HG02973 (cell line): Measurements from ENCODE around the gene LDB2.

Experiments
- ATAC-seq: cut with Tn5 transposase; IDR thresholded peaks from one replicate; pipeline ENCODE4 v1.9.1; 2021; ENCODE audit warnings: moderate library complexity; ENCODE audit not compliant: unreplicated experiment

Gene LDB2

GRCh38 chr4:16760617-16761363, 137.7 kb downstream of the LDB2 start:
- no peak for ATAC-seq

DNA sequence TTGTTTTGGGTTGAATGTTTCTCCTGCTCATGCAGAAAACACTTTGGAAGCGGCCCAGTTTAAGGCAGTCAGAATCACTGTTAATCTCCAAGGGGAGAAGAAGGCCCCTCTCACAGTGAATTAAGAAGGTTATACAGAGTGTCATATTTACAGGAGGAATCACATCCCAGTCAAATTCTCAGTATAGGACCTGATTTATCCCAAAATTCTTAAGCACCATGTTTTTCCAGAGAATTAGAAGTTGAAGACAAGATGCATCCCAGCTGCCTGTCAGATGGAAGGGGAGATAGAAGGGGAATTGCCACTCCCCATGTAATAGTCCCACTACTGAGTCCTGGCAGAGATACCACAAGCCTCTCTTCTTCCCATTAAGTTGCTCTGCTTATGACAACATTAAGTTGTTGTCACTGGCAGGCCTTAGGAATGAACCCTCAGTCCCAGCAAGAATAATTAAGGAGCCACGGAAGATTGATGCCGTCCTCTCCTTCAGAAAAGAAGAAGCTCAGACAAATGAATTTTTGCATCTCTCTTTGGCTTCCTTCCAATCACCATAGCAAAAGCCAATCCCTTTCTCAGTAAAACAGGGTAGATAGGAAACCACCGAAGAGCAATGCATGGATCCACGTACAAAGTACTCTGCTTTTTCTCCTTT, 138.4 kb downstream of the LDB2 start:
- ATAC-seq = no peak

- ATAC-seq = no peak
Observed at GRCh38 chr4:16758816-16759215, 139.6 kb downstream of the LDB2 start.

- ATAC-seq = no peak
Observed at GRCh38 chr4:16758255-16758654, 140.2 kb downstream of the LDB2 start.

DNA sequence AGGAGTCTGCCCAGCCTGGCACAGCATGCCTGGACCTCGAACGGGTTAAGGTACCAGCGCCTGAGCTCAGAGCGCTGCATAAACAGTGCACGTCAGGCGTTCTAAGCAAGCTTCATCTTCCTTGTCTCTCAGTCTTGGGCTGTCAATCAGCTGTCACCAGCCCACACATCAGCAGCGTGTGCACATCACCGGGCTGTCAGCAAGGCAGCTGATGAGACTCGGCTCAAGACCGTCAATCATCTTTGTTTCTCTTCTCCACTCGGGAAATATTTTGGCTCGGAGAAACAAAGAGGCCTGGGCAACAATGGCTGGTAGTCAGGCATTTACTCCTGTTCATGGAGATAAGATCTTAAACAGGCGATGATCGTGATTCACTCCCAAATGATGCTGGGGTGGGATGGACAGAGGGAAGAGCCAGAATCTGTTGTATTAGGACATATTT, 141.3 kb downstream of the LDB2 start:
- ATAC-seq = no peak

- ATAC-seq = no peak
Observed at GRCh38 chr4:16754104-16754503, 144.3 kb downstream of the LDB2 start.

GRCh38 chr4:16752150-16752549, 146.3 kb downstream of the LDB2 start:
- no peak for ATAC-seq

- no peak for ATAC-seq
Observed at GRCh38 chr4:16750882-16751642, 147.4 kb downstream of the LDB2 start.

DNA sequence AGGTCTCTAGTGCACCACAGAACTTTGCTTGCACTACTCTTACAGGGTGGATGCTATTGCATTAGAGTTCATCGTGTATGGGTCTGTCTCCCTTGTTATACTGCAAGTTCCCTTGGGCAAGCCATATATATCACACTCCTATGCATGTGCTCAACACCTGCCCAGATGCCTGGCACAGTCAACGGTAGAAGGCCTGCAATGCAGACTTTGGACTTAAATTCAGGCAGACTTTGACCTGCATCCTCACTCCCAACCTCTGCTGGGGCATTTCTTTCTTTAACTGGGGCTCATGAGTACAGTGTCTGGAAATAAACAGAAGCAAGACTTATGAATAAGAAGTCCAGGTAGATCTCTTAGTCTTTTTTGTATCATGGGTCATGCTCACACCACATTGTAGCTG, 148.2 kb downstream of the LDB2 start:
- ATAC-seq = no peak

DNA sequence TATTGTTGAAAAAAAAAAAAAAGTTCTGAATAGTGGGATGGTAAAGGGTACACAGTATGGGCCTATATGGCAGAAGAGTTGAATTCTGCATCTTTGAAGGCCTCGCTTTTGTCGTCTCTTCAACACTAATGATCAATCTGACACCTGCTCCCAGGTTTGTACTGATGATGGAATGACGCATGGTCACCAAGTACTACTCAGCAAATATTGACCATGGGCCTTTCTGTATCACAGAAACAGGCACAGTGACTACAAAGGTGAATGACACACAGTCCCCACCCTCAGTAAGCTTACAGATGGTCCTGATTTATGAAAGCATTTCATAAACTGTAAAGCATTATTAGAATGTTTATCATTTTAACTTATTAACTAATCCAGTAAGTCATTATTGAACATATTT, 152.6 kb downstream of the LDB2 start:
- ATAC-seq = no peak

GRCh38 chr4:16745009-16745635, 153.3 kb downstream of the LDB2 start:
- no peak for ATAC-seq

GRCh38 chr4:16741287-16741686, 157.2 kb downstream of the LDB2 start:
- no peak for ATAC-seq

DNA sequence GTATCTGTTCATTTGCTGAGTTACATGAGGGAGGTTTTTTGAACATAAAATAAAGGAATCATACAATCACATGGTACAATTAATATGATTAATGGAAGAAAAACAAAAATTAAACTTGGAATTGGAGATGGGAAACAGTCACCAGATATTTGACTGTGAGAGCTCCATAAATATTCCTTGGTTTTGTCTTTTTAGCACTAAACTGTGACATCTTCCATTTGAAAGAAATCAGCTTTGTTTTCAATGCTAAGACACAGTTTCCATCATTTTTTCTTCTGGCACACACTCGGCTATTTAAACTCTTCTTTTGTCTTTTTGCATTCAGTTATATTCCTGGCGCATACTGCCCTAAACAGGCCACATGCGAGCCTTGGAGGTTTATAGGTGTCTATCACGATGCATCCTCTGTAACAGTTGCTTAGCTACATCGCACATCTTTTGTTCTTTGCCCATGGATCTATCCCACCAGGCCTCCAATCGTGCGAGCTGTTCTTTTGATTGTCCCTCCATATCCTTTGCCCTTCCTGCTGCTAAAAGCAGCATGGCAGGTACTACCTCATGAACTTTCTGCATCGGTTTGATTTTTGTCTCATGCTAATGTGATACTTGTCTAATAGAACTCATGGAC, 158.3 kb downstream of the LDB2 start:
- ATAC-seq = no peak

- no peak for ATAC-seq
Observed at GRCh38 chr4:16738558-16738957, 159.9 kb downstream of the LDB2 start.

GRCh38 chr4:16733509-16733908, 164.9 kb downstream of the LDB2 start:
- no peak for ATAC-seq

DNA sequence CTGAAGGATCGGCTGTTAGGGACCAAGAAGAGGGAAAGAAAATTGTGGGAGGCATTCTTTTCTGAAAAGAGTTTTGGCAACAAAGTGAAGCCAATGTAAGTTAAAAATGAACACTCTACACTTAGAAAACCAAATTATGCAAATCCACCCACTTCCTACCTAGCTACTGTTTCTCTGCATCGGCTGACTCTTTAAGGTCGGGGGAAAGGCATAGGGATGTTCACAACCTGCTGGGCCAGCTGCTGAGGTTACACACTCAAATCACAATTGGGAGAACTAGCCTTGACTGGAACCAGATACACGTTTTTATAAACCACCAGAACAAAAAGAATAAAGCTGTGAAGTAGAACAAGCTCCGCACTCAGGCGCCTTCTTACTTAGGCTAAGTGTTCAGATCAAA, 165.7 kb downstream of the LDB2 start:
- no peak for ATAC-seq

DNA sequence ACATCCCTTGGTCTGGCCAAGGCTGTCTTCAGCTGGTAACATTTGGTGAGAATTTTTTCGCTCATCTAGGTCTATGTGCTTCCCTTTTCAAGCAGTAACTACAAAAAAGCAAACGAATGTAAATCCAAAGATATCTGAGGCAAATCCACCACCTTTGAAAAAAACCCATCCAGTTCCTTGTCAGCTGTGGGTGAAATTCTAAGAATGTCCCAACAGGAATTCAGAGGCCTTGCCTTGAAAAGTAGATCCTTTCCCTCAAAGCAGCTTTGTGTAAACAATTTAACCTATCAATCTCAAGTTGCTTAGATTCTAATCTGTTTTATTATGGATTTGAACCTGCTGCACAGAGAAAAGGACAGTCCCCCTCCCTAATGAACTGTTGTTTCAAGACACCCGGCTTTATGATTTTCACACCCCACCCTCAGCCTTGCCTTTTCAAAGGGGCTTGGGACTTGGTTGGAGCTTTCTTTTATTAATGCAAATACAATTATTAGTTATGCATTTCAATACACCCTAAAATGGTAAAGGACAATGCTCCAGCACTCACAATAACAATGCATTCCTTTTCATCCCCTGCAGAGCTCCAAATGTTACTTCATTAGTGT, 166.6 kb downstream of the LDB2 start:
- no peak for ATAC-seq

- no peak for ATAC-seq
Observed at GRCh38 chr4:16730522-16731205, 167.8 kb downstream of the LDB2 start.

DNA sequence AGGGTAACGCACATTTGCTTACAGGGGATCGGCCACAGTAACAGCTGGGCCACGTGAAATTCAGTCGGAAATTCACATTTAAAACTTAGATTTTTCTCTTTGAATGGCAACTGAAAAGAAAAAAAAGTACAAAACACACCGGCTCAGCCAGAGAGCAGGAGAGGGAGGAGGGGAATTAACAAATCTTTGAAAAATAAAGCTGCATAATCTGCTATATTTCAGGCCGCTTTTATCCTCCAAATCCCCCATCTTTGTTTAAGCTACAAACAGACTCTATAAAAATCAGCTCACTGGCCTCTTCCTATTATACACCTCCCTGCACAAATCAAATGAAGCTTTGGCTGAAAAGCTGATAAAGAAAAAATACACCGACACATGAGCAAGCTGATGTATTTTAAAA, 169.1 kb downstream of the LDB2 start:
- no peak for ATAC-seq

GRCh38 chr4:16728849-16729248, 169.6 kb downstream of the LDB2 start:
- no peak for ATAC-seq
